ENCODE measurements around the gene TOMM20L. TPM values are rescaled to one million over a fixed set of nuclear protein-coding genes. Genes with fewer than 3 reads are reported as not detected.

The TOMM20L gene
- total and polyA plus RNA-seq, 9 of the 15 experiments (the other 6 are each of a cell fraction or from before 2014, with no cell fraction given), result not detected

- TF ChIP-seq MGA (IDR thresholded peaks at IDR 0.05) (peak; percentile 87), RBFOX2 (IDR thresholded peaks at IDR 0.05; ENCODE audit: low read depth, low read length) (peak; percentile 84), MCM3 (IDR thresholded peaks at IDR 0.05) (no peak), ARID4B (CRISPR knock-in tag; IDR thresholded peaks at IDR 0.05) (peak; percentile 80; the same call in 1 of the 2 replicates), POLR2A (conservative IDR thresholded peaks at IDR 0.05) (peak; percentile 43), MNT (conservative IDR thresholded peaks at IDR 0.05) (peak; percentile 95 to 97), NKRF (IDR thresholded peaks at IDR 0.05; ENCODE audit: borderline replicate concordance) (peak; percentile 97)
Observed at GRCh38 chr14:58426670-58427280, 31.0 kb downstream of the TOMM20L start (continued).
